ENCODE results near the gene KCNMA1. TPM values are rescaled to one million over a fixed set of nuclear protein-coding genes. Genes with fewer than 3 reads are reported as not detected.

Gene KCNMA1
- polyA plus RNA-seq, 1 of the 3 experiments (the other 2 are of a cell fraction) = 107 TPM

DNA sequence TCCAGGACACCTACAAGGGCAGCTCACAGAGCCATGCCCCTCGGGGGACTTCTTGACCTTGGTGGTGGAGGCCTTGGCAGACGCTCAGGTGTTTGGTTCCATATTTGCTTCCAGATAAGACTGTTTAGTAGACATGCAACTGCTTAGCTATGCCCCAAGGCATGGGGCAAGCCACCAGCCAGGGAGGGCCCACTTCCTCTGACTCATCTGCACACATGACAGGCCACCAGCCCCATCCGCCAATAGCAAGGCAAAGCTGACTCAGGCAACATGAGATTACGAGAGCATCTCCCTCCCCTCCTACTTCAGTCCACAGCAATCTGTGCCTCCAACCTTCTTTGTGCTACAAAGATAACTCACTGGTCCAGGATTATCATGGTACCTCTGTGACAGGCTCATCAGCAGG is 54.9 kb downstream of the KCNMA1 start (continued):
- TF ChIP-seq, protein P1, sequence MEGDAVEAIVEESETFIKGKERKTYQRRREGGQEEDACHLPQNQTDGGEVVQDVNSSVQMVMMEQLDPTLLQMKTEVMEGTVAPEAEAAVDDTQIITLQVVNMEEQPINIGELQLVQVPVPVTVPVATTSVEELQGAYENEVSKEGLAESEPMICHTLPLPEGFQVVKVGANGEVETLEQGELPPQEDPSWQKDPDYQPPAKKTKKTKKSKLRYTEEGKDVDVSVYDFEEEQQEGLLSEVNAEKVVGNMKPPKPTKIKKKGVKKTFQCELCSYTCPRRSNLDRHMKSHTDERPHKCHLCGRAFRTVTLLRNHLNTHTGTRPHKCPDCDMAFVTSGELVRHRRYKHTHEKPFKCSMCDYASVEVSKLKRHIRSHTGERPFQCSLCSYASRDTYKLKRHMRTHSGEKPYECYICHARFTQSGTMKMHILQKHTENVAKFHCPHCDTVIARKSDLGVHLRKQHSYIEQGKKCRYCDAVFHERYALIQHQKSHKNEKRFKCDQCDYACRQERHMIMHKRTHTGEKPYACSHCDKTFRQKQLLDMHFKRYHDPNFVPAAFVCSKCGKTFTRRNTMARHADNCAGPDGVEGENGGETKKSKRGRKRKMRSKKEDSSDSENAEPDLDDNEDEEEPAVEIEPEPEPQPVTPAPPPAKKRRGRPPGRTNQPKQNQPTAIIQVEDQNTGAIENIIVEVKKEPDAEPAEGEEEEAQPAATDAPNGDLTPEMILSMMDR (IDR thresholded peaks at IDR 0.05) = no peak
- TF ChIP-seq POLR2AphosphoS5 (IDR thresholded peaks at IDR 0.05; ENCODE audit: low read depth, low read length) = no peak
- TF ChIP-seq GATA2 (CRISPR knock-in tag; IDR thresholded peaks at IDR 0.05) = no peak
- TF ChIP-seq, protein P2, sequence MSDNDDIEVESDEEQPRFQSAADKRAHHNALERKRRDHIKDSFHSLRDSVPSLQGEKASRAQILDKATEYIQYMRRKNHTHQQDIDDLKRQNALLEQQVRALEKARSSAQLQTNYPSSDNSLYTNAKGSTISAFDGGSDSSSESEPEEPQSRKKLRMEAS (IDR thresholded peaks at IDR 0.05; ENCODE audit: low read depth) = peak; percentile 24; the same call in 1 of the 2 replicates
- no peak for TF ChIP-seq EZH2phosphoT487 (IDR thresholded peaks at IDR 0.05; ENCODE audit: borderline replicate concordance, low read depth)
- no peak for TF ChIP-seq FOXM1 (IDR thresholded peaks at IDR 0.05; ENCODE audit: low read depth)
- TF ChIP-seq, protein P3, sequence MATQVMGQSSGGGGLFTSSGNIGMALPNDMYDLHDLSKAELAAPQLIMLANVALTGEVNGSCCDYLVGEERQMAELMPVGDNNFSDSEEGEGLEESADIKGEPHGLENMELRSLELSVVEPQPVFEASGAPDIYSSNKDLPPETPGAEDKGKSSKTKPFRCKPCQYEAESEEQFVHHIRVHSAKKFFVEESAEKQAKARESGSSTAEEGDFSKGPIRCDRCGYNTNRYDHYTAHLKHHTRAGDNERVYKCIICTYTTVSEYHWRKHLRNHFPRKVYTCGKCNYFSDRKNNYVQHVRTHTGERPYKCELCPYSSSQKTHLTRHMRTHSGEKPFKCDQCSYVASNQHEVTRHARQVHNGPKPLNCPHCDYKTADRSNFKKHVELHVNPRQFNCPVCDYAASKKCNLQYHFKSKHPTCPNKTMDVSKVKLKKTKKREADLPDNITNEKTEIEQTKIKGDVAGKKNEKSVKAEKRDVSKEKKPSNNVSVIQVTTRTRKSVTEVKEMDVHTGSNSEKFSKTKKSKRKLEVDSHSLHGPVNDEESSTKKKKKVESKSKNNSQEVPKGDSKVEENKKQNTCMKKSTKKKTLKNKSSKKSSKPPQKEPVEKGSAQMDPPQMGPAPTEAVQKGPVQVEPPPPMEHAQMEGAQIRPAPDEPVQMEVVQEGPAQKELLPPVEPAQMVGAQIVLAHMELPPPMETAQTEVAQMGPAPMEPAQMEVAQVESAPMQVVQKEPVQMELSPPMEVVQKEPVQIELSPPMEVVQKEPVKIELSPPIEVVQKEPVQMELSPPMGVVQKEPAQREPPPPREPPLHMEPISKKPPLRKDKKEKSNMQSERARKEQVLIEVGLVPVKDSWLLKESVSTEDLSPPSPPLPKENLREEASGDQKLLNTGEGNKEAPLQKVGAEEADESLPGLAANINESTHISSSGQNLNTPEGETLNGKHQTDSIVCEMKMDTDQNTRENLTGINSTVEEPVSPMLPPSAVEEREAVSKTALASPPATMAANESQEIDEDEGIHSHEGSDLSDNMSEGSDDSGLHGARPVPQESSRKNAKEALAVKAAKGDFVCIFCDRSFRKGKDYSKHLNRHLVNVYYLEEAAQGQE (IDR thresholded peaks at IDR 0.05; ENCODE audit: low read depth, low read length) = no peak

DNA sequence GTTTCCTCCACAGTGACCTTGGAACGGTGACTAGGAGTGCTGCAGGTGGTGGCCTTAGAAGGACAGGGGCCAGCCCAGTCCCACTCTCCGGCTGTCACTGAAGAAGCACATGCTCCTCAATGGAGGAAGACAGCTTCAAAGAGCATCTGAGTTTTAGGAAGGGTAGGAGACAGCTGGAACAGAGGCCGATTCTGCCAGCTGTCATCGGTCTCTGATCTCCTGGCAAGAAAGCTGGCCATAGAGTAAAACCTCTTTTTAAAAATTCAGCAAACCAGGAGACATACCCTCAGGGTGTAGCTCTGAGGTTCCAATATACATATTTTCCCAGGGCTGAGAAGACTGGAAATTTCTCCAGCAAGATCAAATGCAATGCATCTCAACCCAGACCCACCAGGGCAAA is 55.9 kb downstream of the KCNMA1 start:
- H3K9me2 ChIP-seq = no peaks in the 10 kb centered on the region
- no peak overlapping the region for H3K4me3 ChIP-seq (ENCODE audit: low read depth in 2 of 2, low read length in 1 of 2)
- CTCF ChIA-PET = interaction anchor here (0.7 to 1.6 kb wide), 2 partner anchors 125 to 408 kb away, joined by 3 to 5 read pairs; no protein-coding TSS in a partner anchor
- POLR2A ChIA-PET = interaction anchor here (0.6 kb wide), 1 partner anchor 67 kb away, joined by 4 read pairs; no protein-coding TSS in a partner anchor
- H3K4me1 ChIP-seq (ENCODE audit: control insufficient read depth in 1 of 2, insufficient read depth in 2 of 2, low read depth in 1 of 2, low read length in 1 of 2) = peaks cover 5 to 13% of the 10 kb centered on the region in 2 experiments; a peak in 2 of 4 replicates
- no peaks in the 10 kb centered on the region for H3K36me3 ChIP-seq (replicated peaks in 1 of 2; ENCODE audit: control insufficient read depth in 1 of 2, insufficient read depth in 2 of 2, low read length in 1 of 2)
- no peaks in the 10 kb centered on the region for H3F3A ChIP-seq (replicated peaks; ENCODE audit: insufficient read depth)
- WGBS (ENCODE audit: low lambda C conversion rate) = 83% methylated on average over 3 of the region's 4 CpGs
- no peaks in the 10 kb centered on the region for H3K27me3 ChIP-seq (ENCODE audit: insufficient read depth)
- peaks cover 22% of the 10 kb centered on the region; the same call in 1 of the 2 replicates for H3K79me2 ChIP-seq (ENCODE audit: insufficient read depth)
- H3K9ac ChIP-seq = no peak overlapping the region
- no peak for DNase-seq
- H3K27ac ChIP-seq (ENCODE audit: low read depth in 2 of 2, low read length in 1 of 2) = no peak overlapping the region
- no peaks in the 10 kb centered on the region for H3K9me3 ChIP-seq
- no peaks in the 10 kb centered on the region for H4K20me1 ChIP-seq (ENCODE audit: insufficient read depth)
- no peak overlapping the region for H3K4me2 ChIP-seq
- no peak overlapping the region for H2AFZ ChIP-seq (ENCODE audit: low read depth)
- TF ChIP-seq, protein P4, sequence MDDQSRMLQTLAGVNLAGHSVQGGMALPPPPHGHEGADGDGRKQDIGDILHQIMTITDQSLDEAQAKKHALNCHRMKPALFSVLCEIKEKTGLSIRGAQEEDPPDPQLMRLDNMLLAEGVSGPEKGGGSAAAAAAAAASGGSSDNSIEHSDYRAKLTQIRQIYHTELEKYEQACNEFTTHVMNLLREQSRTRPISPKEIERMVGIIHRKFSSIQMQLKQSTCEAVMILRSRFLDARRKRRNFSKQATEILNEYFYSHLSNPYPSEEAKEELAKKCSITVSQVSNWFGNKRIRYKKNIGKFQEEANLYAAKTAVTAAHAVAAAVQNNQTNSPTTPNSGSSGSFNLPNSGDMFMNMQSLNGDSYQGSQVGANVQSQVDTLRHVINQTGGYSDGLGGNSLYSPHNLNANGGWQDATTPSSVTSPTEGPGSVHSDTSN (IDR thresholded peaks at IDR 0.05) = no peak
- TF ChIP-seq FOXM1 (IDR thresholded peaks at IDR 0.05; ENCODE audit: low read depth) (no peak), RFX5 (IDR thresholded peaks at IDR 0.05; ENCODE audit: low read length) (no peak), GABPA (IDR thresholded peaks at IDR 0.05; ENCODE audit: low read depth) (no peak), JUND (IDR thresholded peaks at IDR 0.05) (no peak), FOXJ3 (CRISPR knock-in tag; IDR thresholded peaks at IDR 0.05) (no peak), ELF1 (IDR thresholded peaks at IDR 0.05) (no peak), SMC3 (IDR thresholded peaks at IDR 0.05; ENCODE audit: low read depth, low read length) (no peak), EP300 (IDR thresholded peaks at IDR 0.05; ENCODE audit: borderline replicate concordance in 1 of 2, low read depth in 1 of 2, low read length in 1 of 2) (no peak), YY1 (IDR thresholded peaks at IDR 0.05; ENCODE audit: low read depth) (no peak)
- TF ChIP-seq, protein P1 (IDR thresholded peaks at IDR 0.05) = no peak
- TF ChIP-seq, protein P5, sequence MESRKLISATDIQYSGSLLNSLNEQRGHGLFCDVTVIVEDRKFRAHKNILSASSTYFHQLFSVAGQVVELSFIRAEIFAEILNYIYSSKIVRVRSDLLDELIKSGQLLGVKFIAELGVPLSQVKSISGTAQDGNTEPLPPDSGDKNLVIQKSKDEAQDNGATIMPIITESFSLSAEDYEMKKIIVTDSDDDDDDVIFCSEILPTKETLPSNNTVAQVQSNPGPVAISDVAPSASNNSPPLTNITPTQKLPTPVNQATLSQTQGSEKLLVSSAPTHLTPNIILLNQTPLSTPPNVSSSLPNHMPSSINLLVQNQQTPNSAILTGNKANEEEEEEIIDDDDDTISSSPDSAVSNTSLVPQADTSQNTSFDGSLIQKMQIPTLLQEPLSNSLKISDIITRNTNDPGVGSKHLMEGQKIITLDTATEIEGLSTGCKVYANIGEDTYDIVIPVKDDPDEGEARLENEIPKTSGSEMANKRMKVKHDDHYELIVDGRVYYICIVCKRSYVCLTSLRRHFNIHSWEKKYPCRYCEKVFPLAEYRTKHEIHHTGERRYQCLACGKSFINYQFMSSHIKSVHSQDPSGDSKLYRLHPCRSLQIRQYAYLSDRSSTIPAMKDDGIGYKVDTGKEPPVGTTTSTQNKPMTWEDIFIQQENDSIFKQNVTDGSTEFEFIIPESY (IDR thresholded peaks at IDR 0.05; ENCODE audit: borderline replicate concordance, low read depth) = no peak
- TF ChIP-seq, protein P6, sequence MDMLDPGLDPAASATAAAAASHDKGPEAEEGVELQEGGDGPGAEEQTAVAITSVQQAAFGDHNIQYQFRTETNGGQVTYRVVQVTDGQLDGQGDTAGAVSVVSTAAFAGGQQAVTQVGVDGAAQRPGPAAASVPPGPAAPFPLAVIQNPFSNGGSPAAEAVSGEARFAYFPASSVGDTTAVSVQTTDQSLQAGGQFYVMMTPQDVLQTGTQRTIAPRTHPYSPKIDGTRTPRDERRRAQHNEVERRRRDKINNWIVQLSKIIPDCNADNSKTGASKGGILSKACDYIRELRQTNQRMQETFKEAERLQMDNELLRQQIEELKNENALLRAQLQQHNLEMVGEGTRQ (IDR thresholded peaks at IDR 0.05; ENCODE audit: borderline replicate concordance, low read depth, low read length) = no peak

Measured in SK-N-SH (cell line).